HL-60 (cell line): Measurements from ENCODE around the gene ASCL2.

Source experiments
- DNase-seq, 2 experiments: peaks; one replicate each; pipeline ENCODE4 v3.0.0-alpha.2; 2010 to 2020; ENCODE audit warnings: low read depth in 1 of 2, low spot score in 1 of 2
- H3K27ac ChIP-seq: fragments of 250-450 bp; sonication (Bioruptor Pico); replicated peaks from 2 replicates; pipeline ENCODE4 v1.5.1; 2020; ENCODE audit warnings: mild to moderate bottlenecking, moderate library complexity
- H3K27me3 ChIP-seq: fragments of 250-450 bp; sonication (Bioruptor Pico); 2 replicates; pipeline ENCODE4 v1.5.1; 2021; ENCODE audit warnings: mild to moderate bottlenecking, moderate library complexity; ENCODE audit not compliant: insufficient read depth, poor library complexity, severe bottlenecking
- H3K4me3 ChIP-seq: replicated peaks from 2 replicates; pipeline ENCODE4 v1.5.1; 2011; ENCODE audit warnings: mild to moderate bottlenecking, control low read depth, low read length; ENCODE audit not compliant: insufficient read depth
- CTCF ChIP-seq: IDR thresholded peaks from one replicate; pipeline ENCODE4 v1.5.1; 2011; ENCODE audit warnings: low read length, control low read depth, inconsistent platforms; ENCODE audit not compliant: insufficient read depth
- GABPA ChIP-seq: IDR thresholded peaks from 2 replicates; pipeline ENCODE4 v1.6.1; 2012; ENCODE audit warnings: low read depth
- POLR2AphosphoS5 ChIP-seq: IDR thresholded peaks from 2 replicates; pipeline ENCODE4 v1.6.1; 2012; ENCODE audit warnings: low read depth
- REST ChIP-seq: IDR thresholded peaks from 2 replicates; pipeline ENCODE4 v1.6.1; 2012; ENCODE audit warnings: low read depth; ENCODE audit not compliant: insufficient replicate concordance
- SPI1 ChIP-seq: IDR thresholded peaks from 2 replicates; pipeline ENCODE4 v1.6.1; 2012; ENCODE audit warnings: low read depth, mild to moderate bottlenecking, borderline replicate concordance

The ASCL2 gene

DNA sequence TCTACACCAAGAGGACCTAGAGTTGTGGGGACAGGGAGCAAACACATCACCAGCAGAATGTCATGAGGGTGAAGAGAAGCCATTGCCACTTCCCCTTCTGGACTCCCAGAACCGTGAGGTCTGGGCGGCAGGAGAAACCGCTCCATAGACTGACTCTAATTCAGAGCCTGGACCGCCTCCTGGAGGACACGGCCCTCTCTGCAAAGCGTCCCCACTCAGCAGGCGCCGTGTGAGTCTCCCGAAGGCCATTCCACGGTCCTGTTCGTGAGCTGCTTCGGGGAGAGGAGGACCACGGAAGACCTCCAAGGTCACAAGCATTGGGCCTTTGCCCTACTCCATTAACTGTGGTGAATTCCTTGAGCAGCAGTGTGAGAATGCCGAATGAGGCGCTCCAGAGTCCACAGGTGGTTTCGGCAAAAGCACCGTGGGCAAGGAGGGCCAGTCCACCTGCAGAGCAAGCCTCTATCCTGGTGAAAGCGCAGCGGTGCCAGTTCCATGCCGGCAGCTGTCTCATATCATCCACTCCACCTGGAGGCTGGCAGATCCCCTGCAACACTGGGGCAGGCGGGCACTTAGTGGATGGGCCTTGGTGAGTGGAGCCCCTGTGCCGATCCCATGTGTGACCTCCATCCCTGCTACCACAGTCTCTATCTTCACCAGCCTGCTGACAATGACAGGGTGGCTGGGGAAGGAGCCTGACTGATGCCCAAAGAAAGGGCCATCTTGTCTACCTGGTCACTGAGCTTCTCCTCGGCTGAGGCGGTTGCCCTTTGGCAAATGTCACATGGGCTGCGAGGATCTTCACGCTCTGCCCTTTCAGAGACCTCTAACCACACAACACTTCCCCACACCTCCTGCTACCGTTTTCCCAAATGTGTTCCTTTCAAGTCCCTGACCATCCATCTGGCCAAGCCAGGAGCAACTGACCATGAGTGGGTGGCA lies 23.9 kb upstream of the ASCL2 start:
- no peak overlapping the region for H3K27ac ChIP-seq
- H3K27me3 ChIP-seq = no peaks in the 10 kb centered on the region
- H3K4me3 ChIP-seq = no peak overlapping the region
- peak in 1 of 2 experiments; percentile 79 for DNase-seq
- TF ChIP-seq REST (no peak), POLR2AphosphoS5 (peak; percentile 24; the same call in 1 of the 2 replicates), SPI1 (peak; percentile 93), CTCF (peak; percentile 38), GABPA (no peak)

DNA sequence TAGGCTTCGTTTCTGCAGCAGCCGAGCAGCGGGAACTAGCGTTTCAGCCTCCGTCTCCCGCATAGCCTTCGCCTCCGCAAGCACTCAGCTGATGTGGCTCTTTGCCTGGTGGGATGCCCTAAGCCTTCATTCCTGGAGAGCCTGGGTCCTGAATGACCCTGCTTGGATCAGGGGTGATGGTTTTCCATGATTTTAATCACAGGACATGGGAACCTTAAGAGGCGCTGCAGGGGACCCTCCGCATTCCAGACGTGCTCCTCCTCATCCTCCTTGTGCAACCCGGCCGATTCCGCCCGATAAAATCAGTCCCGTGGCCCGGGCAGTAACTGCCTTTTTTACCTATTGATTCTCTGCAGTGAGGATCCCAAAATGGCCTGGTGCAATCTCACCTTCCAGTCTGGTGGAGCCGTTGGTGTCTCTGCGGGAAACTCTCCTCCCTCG lies 23.2 kb upstream of the ASCL2 start:
- no peak overlapping the region for H3K4me3 ChIP-seq
- H3K27ac ChIP-seq = no peak overlapping the region
- DNase-seq = no peak
- no peak for TF ChIP-seq POLR2AphosphoS5
- TF ChIP-seq REST = no peak
- TF ChIP-seq SPI1 = no peak
- no peak for TF ChIP-seq GABPA
- no peak for TF ChIP-seq CTCF
- no peaks in the 10 kb centered on the region for H3K27me3 ChIP-seq

DNA sequence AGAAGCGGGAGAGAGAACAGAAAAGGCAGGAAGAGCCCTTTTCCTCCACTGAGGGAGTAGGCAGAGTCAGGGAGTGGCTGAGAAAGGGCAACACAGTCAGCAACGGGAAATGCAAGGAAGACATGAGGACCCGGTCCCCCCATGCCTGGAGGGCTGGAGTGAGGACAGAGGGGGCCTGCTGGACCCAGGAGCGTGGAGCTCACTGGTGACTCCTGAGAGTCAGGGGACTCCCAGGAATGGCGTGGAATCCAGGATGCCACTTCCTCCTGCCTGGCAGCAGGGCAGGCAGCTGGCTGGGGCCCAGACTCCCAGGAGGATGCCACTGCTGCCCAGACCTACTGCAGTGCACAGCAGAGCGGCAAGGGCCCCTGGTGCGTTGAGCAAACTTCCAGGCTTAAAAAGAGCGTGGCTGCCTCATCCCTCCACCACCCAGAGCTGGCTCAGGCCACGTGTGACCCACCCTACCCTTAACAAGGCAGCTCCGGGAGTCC lies 20.0 kb upstream of the ASCL2 start:
- DNase-seq = no peak
- TF ChIP-seq POLR2AphosphoS5 = no peak
- TF ChIP-seq GABPA = no peak
- TF ChIP-seq CTCF = no peak
- no peak for TF ChIP-seq SPI1
- no peak for TF ChIP-seq REST
- Histone ChIP-seq H3K4me3 (no peak overlapping the region), H3K27ac (no peak overlapping the region), H3K27me3 (no peaks in the 10 kb centered on the region)
